GM12878 (cell line): ENCODE data around the gene COL25A1. TPM values are rescaled to one million over a fixed set of nuclear protein-coding genes. Genes with fewer than 3 reads are reported as not detected.
A peak's percentile ranks its signal among the peaks of the same experiment; 100 is the strongest.

Experiments used
- ATAC-seq: fragments of 200-7000 bp; cut with Tn5 transposase; 3 replicates; pipeline ENCODE4 v1.9.1; 2020; ENCODE audit warnings: mild to moderate bottlenecking, moderate library complexity
- BruUV-seq: library from RNA; stranded (reverse); fragments of 400-500 nt; replicated peaks from 2 replicates; lab custom pipeline; 2021; lab: Mats Ljungman, UMichigan
- CTCF ChIA-PET: fragments of 300-600 bp; sonication (Branson Sonifier 250); formaldehyde crosslinking; extraction: SDS; loops from one replicate; lab custom pipeline; 2021; ENCODE audit warnings: inconsistent platforms; lab: Yijun Ruan, JAX
- POLR2A ChIA-PET: fragments of 350-600 bp; formaldehyde crosslinking; extraction: SDS; loops from one replicate; lab custom pipeline; 2021; ENCODE audit warnings: inconsistent platforms; lab: Charles Lee
- RAD21 ChIA-PET: fragments of 300-600 bp; sonication (Branson Sonifier 250); formaldehyde crosslinking; loops from one replicate; lab custom pipeline; 2023; ENCODE audit warnings: antibody characterized with exemption; ENCODE audit not compliant: unreplicated experiment; lab: Charles Lee
- SMC1A ChIA-PET: fragments of 300-600 bp; sonication (Branson Sonifier 250); formaldehyde crosslinking; loops from one replicate; lab custom pipeline; 2023; ENCODE audit not compliant: unreplicated experiment, uncharacterized antibody; lab: Charles Lee
- DNase-seq: peaks from one replicate; pipeline ENCODE4 v3.0.0-alpha.2; 2011; ENCODE audit warnings: low read depth, low spot score
- FAIRE-seq: peaks from 3 replicates; lab custom pipeline; 2011; peaks lifted over from hg19 to GRCh38; lab: Jason Lieb, UNC
- H2AFZ ChIP-seq: 2 replicates; pipeline ENCODE4 v1.6.0; 2011; ENCODE audit warnings: low read depth, low read length, control low read depth; ENCODE audit not compliant: control insufficient read depth
- H3K27ac ChIP-seq: 2 replicates; pipeline ENCODE4 v1.5.1; 2011; ENCODE audit warnings: control low read depth; ENCODE audit not compliant: control insufficient read depth, insufficient read depth
- H3K27me3 ChIP-seq, 2 experiments: replicated peaks in 1 of 2; 2 replicates each; pipeline versions ENCODE4 v1.6.0 to v1.6.1; 2011; ENCODE audit warnings: low read length in 1 of 2; ENCODE audit not compliant: control insufficient read depth in 2 of 2, insufficient read depth in 2 of 2
- H3K36me3 ChIP-seq, 2 experiments: 2 replicates each; pipeline ENCODE4 v1.5.1; 2011; ENCODE audit warnings: low read length in 1 of 2; ENCODE audit not compliant: control insufficient read depth in 2 of 2, insufficient read depth in 2 of 2
- H3K4me1 ChIP-seq: 2 replicates; pipeline ENCODE4 v1.6.1; 2011; ENCODE audit warnings: mild to moderate bottlenecking, low read length, moderate library complexity, mixed read lengths; ENCODE audit not compliant: control insufficient read depth, insufficient read depth
- H3K4me2 ChIP-seq: 2 replicates; pipeline ENCODE4 v1.6.0; 2011; ENCODE audit warnings: control low read depth; ENCODE audit not compliant: control insufficient read depth, insufficient read depth
- H3K4me3 ChIP-seq: fragments of 200-600 bp; sonication (generic); 2 replicates; pipeline ENCODE4 v1.5.1; 2016
- H3K79me2 ChIP-seq: 2 replicates; pipeline ENCODE4 v1.6.0; 2011; ENCODE audit warnings: low read length; ENCODE audit not compliant: control insufficient read depth, insufficient read depth
- H3K9ac ChIP-seq: 2 replicates; pipeline ENCODE4 v1.8.0; 2011; ENCODE audit warnings: low read length, control low read depth, mixed read lengths; ENCODE audit not compliant: control insufficient read depth, insufficient read depth
- H3K9me3 ChIP-seq: replicated peaks from 3 replicates; pipeline ENCODE4 v1.5.1; 2011; ENCODE audit warnings: mild to moderate bottlenecking, low read length; ENCODE audit not compliant: control insufficient read depth, insufficient read depth
- H4K20me1 ChIP-seq: 2 replicates; pipeline ENCODE4 v1.6.0; 2011; ENCODE audit not compliant: control insufficient read depth, insufficient read depth
- ATF2 ChIP-seq: IDR thresholded peaks from 2 replicates; pipeline ENCODE4 v1.6.1; 2012; ENCODE audit warnings: low read length, inconsistent platforms
- BACH1 ChIP-seq: fragments of 450-650 bp; IDR thresholded peaks from 2 replicates; pipeline ENCODE4 v1.6.1; 2017; ENCODE audit warnings: mild to moderate bottlenecking, borderline replicate concordance
- CREM ChIP-seq: IDR thresholded peaks from 2 replicates; pipeline ENCODE4 v1.6.1; 2014; ENCODE audit warnings: antibody characterized with exemption, low read depth
- CTCF ChIP-seq, 3 experiments: IDR thresholded peaks in 2 of 3; conservative IDR thresholded peaks in 1 of 3; 2 replicates each; pipeline ENCODE4 v1.5.1; 2011; ENCODE audit warnings: low read depth in 3 of 3, low read length in 3 of 3, mild to moderate bottlenecking in 3 of 3, control low read depth in 2 of 3, moderate library complexity in 2 of 3, inconsistent platforms in 1 of 3, mixed read lengths in 1 of 3; ENCODE audit not compliant: control insufficient read depth in 2 of 3, insufficient read depth in 1 of 3; ENCODE audit errors: extremely low read depth in 1 of 3
- FOXK2 ChIP-seq: fragments of 450-650 bp; IDR thresholded peaks from 2 replicates; pipeline ENCODE4 v1.6.1; 2017; ENCODE audit warnings: mild to moderate bottlenecking, moderate library complexity
- GATAD2B ChIP-seq: fragments of 450-650 bp; conservative IDR thresholded peaks from 2 replicates; pipeline ENCODE4 v1.6.1; 2017; ENCODE audit warnings: low read depth, mild to moderate bottlenecking, moderate library complexity
- IKZF1 ChIP-seq: fragments of 450-650 bp; conservative IDR thresholded peaks from 2 replicates; pipeline ENCODE4 v1.6.1; 2017; ENCODE audit warnings: antibody characterized with exemption, mild to moderate bottlenecking
- IRF4 ChIP-seq: IDR thresholded peaks from 2 replicates; pipeline ENCODE4 v1.6.1; 2011; ENCODE audit warnings: low read depth, low read length
- MYB ChIP-seq: fragments of 150-350 bp; IDR thresholded peaks from 2 replicates; pipeline ENCODE4 v1.6.1; 2014; ENCODE audit warnings: mild to moderate bottlenecking, low read depth, low read length, borderline replicate concordance
- NBN ChIP-seq: fragments of 450-650 bp; IDR thresholded peaks from 2 replicates; pipeline ENCODE4 v1.6.1; 2016
- NKRF ChIP-seq: fragments of 450-650 bp; conservative IDR thresholded peaks from 2 replicates; pipeline ENCODE4 v1.6.1; 2017; ENCODE audit warnings: mild to moderate bottlenecking, moderate library complexity
- PML ChIP-seq: IDR thresholded peaks from 2 replicates; pipeline ENCODE4 v1.6.1; 2012; ENCODE audit warnings: low read length, inconsistent platforms
- SMAD5 ChIP-seq: IDR thresholded peaks from 2 replicates; pipeline ENCODE4 v1.6.1; 2016; ENCODE audit warnings: antibody characterized with exemption, low read depth
- SMC3 ChIP-seq: IDR thresholded peaks from 2 replicates; pipeline ENCODE4 v1.6.1; 2011; ENCODE audit warnings: low read length, improper control_type of control experiment, borderline replicate concordance
- SREBF1 ChIP-seq: IDR thresholded peaks from 2 replicates; pipeline ENCODE4 v1.6.1; 2012; ENCODE audit warnings: mild to moderate bottlenecking, low read length
- SREBF2 ChIP-seq: IDR thresholded peaks from 2 replicates; pipeline ENCODE4 v1.6.1; 2012; ENCODE audit warnings: mild to moderate bottlenecking, low read length
- TCF7 ChIP-seq: IDR thresholded peaks from 2 replicates; pipeline ENCODE4 v1.6.1; 2014; ENCODE audit warnings: antibody characterized with exemption, borderline replicate concordance
- ZNF217 ChIP-seq: fragments of 450-650 bp; IDR thresholded peaks from 2 replicates; pipeline ENCODE4 v1.6.1; 2017; ENCODE audit warnings: antibody characterized with exemption, mild to moderate bottlenecking
- WGBS: methylation state at CpG from one replicate; pipeline ENCODE4 v1.1.6; 2016; ENCODE audit warnings: low lambda C conversion rate; ENCODE audit not compliant: insufficient replicate concordance, insufficient coverage; ENCODE audit errors: missing lambda C conversion rate; 5-methylcytosine and 5-hydroxymethylcytosine counted together
- in situ Hi-C: fragments of 300-500 bp; cut with MboI; formaldehyde crosslinking; loops from 9 replicates; pipeline ENCODE4 v1.14.3; 2018; ENCODE audit warnings: mixed read lengths
- intact Hi-C: fragments of 100-400 bp; cut with micrococcal nuclease; formaldehyde crosslinking; loops from one replicate; pipeline ENCODE4 v1.14.2; 2022; ENCODE audit not compliant: unreplicated experiment
- polyA plus RNA-seq, 11 experiments: library from polyadenylated mRNA; depleted of rRNA in 4 of 11; unstranded in 6 of 11; stranded (reverse) in 5 of 11; fragments of >200 nt; fragmentation: Nextera tagmentation in 4 of 11; fragmentation: Illumina TruSeq in 1 of 11; extraction: Ambion mirVana in 4 of 11; extraction: Trizol in 1 of 11; gene quantifications; 1 replicate in 1 of 11; 2 replicates in 10 of 11; pipeline versions ENCODE4 v1.2.1 to v1.2.3, GENCODE V29; 2011 to 2016; ENCODE audit warnings: inconsistent platforms in 2 of 11, missing spikeins in 2 of 11, low read depth in 1 of 11
- total RNA-seq, 4 experiments: library from RNA; depleted of rRNA in 3 of 4; stranded (reverse); fragments of >200 nt in 3 of 4; fragmentation: Illumina TruSeq in 1 of 4; extraction: Trizol in 1 of 4; gene quantifications; 2 replicates each; pipeline versions ENCODE4 v1.2.1 to v1.2.3, GENCODE V29; 2013 to 2021

The COL25A1 gene
- total and polyA plus RNA-seq, 10 of the 15 experiments (the other 5 are each of a cell fraction or from before 2014, with no cell fraction given) = 0.01 to 0.26 (median 0.12) TPM; not detected in 6

- no peaks in the 10 kb centered on the region for H3K9me3 ChIP-seq
- no peak overlapping the region for H3K27ac ChIP-seq
- H3K4me1 ChIP-seq = no peaks in the 10 kb centered on the region
- TF ChIP-seq FOXK2 = no peak
- TF ChIP-seq ATF2 = no peak
- TF ChIP-seq SREBF1 = no peak
- no peak for TF ChIP-seq PML
- TF ChIP-seq GATAD2B = no peak
- no peak for TF ChIP-seq SMC3
- TF ChIP-seq ZNF217 = no peak
- TF ChIP-seq IKZF1 = no peak
- TF ChIP-seq NKRF = no peak
- TF ChIP-seq TCF7 = no peak
- no peak for TF ChIP-seq SMAD5
- TF ChIP-seq IRF4 = no peak
- TF ChIP-seq CTCF (IDR thresholded peaks at IDR 0.05 in 2 of 3, conservative IDR thresholded peaks at IDR 0.05 in 1 of 3; ENCODE audit: control insufficient read depth in 2 of 3, extremely low read depth in 1 of 3, insufficient read depth in 1 of 3, low read depth in 3 of 3, low read length in 3 of 3) = no peak
- no peak for TF ChIP-seq BACH1
- no peak for TF ChIP-seq MYB
- TF ChIP-seq CREM = no peak
- TF ChIP-seq NBN = no peak
- no peak for TF ChIP-seq SREBF2
- ChIA-PET RAD21 (interaction anchor here (1.0 kb wide), 1 partner anchor 130 kb away, joined by 3 read pairs; no protein-coding TSS in a partner anchor), SMC1A (interaction anchor here (1.1 to 1.8 kb wide), 2 partner anchors 8 to 12 kb away, joined by 3 to 5 read pairs; no protein-coding TSS in a partner anchor), POLR2A (no interaction called here), CTCF (no interaction called here)
- H3K36me3 ChIP-seq = no peaks in the 10 kb centered on the region
- ATAC-seq = peak; percentile 23; the same call in 1 of the 3 replicates
- no TSS peak for BruUV-seq
- H4K20me1 ChIP-seq = no peaks in the 10 kb centered on the region
- no peak overlapping the region for H3K4me2 ChIP-seq
- no peak for DNase-seq
- no peaks in the 10 kb centered on the region for H3K79me2 ChIP-seq
- intact Hi-C loops (no loop called here), in situ Hi-C loops (no loop called here)
- FAIRE-seq = no peak
- H3K9ac ChIP-seq = no peak overlapping the region
- no peak overlapping the region for H3K4me3 ChIP-seq
- WGBS = 48% methylated on average over 1 of the region's 1 CpG
- H2AFZ ChIP-seq = no peak overlapping the region
- no peaks in the 10 kb centered on the region for H3K27me3 ChIP-seq
Measured at GRCh38 chr4:109169170-109169569, 133.3 kb downstream of the COL25A1 start.
